Tibial artery (tissue), 4 donors: ENCODE measurements around the gene SORCS2.
"Not testable (repeated sequence)": the region's sequence is repeated elsewhere in the genome, so short reads cannot be mapped to it uniquely, and the experiment has no call there.

Experiments
- DNase-seq, 2 donors: peaks; one replicate each; pipeline ENCODE4 v3.0.0-alpha.2; 2019
- H3K27ac ChIP-seq, 2 donors: fragments of 200-600 bp; sonication (generic) in 1 of 2; 1 replicate in 1 of 2; 2 replicates in 1 of 2; pipeline ENCODE4 v1.5.1; 2018 to 2019; ENCODE audit warnings: mild to moderate bottlenecking in 1 of 2
- H3K27me3 ChIP-seq, 2 donors: fragments of 200-600 bp; sonication (generic) in 1 of 2; one replicate each; pipeline versions ENCODE4 v1.5.1 to v1.6.0; 2016 to 2019
- H3K36me3 ChIP-seq, 3 donors: fragments of 200-600 bp; sonication (generic) in 2 of 3; one replicate each; pipeline ENCODE4 v1.5.1; 2016 to 2019; ENCODE audit warnings: mild to moderate bottlenecking in 2 of 3
- H3K4me1 ChIP-seq, 4 donors: fragments of 200-600 bp; sonication (generic) in 2 of 4; 1 replicate in 3 of 4; 2 replicates in 1 of 4; pipeline ENCODE4 v1.5.1; 2016 to 2019
- H3K4me3 ChIP-seq, 2 donors: fragments of 200-600 bp; sonication (generic) in 1 of 2; 1 replicate in 1 of 2; 2 replicates in 1 of 2; pipeline ENCODE4 v1.5.1; 2018 to 2019; ENCODE audit warnings: mild to moderate bottlenecking in 2 of 2
- H3K9me3 ChIP-seq, 3 donors: fragments of 200-600 bp; sonication (generic) in 1 of 3; one replicate each; pipeline ENCODE4 v1.5.1; 2016 to 2019
- intact Hi-C: fragments of 100-400 bp; cut with DNase I; formaldehyde crosslinking; loops from one replicate; pipeline ENCODE4 v1.15.0; 2023; ENCODE audit warnings: low total_unique reads
- TF ChIP-seq, protein P1 (sequence below), 2 experiments: fragments of 200-600 bp in 1 of 2; fragments of 450-650 bp in 1 of 2; IDR thresholded peaks; one replicate each; pipeline ENCODE4 v1.5.1; 2017 to 2019; ENCODE audit warnings: antibody characterized with exemption in 2 of 2, mild to moderate bottlenecking in 1 of 2, moderate library complexity in 1 of 2

Gene SORCS2

DNA sequence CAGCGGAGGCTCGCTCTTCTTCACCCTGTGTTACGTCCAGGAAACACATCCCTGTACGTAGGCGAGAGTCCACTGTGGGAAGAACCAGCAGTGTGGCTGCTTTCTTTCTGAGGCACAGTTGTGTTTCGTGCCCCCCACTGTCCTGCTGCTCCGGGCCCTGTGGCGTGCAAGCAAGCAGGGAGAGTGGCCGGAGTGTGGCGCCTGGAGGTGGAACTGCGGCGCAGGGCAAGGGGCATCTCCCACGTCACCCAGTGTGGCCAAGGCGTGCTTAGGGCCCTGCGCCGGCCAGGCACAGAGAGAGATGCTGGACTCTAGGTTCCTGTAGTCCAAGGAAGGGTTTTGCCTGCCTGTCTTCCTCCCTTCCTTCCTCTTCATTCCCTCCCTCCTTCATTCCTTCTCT lies 255.7 kb downstream of the SORCS2 start:
- H3K27me3 ChIP-seq = peaks cover 0 to 24% of the 10 kb centered on the region in 2 donors
- no peak overlapping the region for H3K27ac ChIP-seq
- intact Hi-C loops = no loop called here
- H3K36me3 ChIP-seq = no peaks in the 10 kb centered on the region
- no peaks in the 10 kb centered on the region for H3K9me3 ChIP-seq
- DNase-seq = no peak
- no peaks in the 10 kb centered on the region for H3K4me1 ChIP-seq
- H3K4me3 ChIP-seq = no peak overlapping the region
- TF ChIP-seq, protein P1, sequence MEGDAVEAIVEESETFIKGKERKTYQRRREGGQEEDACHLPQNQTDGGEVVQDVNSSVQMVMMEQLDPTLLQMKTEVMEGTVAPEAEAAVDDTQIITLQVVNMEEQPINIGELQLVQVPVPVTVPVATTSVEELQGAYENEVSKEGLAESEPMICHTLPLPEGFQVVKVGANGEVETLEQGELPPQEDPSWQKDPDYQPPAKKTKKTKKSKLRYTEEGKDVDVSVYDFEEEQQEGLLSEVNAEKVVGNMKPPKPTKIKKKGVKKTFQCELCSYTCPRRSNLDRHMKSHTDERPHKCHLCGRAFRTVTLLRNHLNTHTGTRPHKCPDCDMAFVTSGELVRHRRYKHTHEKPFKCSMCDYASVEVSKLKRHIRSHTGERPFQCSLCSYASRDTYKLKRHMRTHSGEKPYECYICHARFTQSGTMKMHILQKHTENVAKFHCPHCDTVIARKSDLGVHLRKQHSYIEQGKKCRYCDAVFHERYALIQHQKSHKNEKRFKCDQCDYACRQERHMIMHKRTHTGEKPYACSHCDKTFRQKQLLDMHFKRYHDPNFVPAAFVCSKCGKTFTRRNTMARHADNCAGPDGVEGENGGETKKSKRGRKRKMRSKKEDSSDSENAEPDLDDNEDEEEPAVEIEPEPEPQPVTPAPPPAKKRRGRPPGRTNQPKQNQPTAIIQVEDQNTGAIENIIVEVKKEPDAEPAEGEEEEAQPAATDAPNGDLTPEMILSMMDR (IDR thresholded peaks at IDR 0.05) = no peak

DNA sequence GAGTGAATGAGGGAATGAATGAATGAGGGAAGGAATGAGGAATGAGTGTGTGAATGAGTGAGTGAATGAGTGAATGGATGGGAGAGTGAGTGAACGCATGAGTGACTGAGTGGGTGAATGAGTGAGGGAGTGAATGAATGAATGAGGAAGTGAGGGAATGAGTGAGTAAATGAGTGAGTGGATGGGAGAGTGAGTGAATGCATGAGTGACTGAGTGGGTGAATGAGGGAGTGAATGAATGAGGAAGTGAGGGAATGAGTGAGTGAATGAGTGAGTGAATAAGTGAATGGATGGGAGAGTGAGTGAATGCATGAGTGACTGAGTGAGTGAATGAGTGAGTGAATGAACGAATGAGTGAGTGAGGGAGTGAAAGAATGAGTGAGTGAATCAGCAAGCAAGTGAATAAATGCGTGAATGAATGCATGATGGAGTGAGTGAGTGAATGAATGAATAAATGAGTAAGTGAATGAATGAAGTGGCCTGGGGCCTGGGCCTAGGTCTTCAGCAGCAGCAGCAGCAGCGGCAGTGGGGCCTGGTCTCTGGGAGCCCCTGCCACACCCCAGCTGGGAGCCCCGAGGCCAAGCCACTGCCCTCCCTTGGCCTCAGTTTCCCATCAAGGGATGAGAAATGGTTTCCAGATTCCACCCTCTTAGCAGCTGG lies 258.6 kb downstream of the SORCS2 start:
- TF ChIP-seq, protein P1 (IDR thresholded peaks at IDR 0.05) = no peak
- H3K9me3 ChIP-seq = no peaks in the 10 kb centered on the region
- no peaks in the 10 kb centered on the region for H3K4me1 ChIP-seq
- H3K36me3 ChIP-seq = no peaks in the 10 kb centered on the region
- no peak for DNase-seq
- no peak overlapping the region for H3K27ac ChIP-seq
- peaks cover 0 to 15% of the 10 kb centered on the region in 2 donors for H3K27me3 ChIP-seq
- intact Hi-C loops = no loop called here
- no peak overlapping the region for H3K4me3 ChIP-seq

DNA sequence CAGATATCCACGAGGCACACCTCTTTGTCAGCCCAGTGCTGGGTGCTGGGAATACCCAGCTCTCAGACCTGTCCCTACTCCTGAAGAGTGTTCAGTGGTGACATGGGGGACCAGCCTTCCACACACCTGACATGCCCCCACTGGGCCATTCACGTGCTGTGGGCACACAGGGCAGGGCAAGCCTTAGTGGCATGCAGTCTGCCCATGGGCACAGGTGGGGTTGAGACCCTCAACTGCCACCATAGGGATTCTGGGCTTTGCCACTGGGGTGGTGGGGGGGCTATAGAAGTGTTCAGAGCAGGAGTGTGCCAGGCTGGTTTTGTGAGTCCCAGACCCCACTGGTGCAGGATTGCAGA lies 259.1 kb downstream of the SORCS2 start:
- Histone ChIP-seq H3K9me3 (no peaks in the 10 kb centered on the region), H3K4me1 (no peaks in the 10 kb centered on the region), H3K4me3 (no peak overlapping the region), H3K27ac (no peak overlapping the region), H3K27me3 (peaks cover 0 to 11% of the 10 kb centered on the region in 2 donors), H3K36me3 (no peaks in the 10 kb centered on the region)
- no peak for DNase-seq
- intact Hi-C loops = no loop called here
- TF ChIP-seq, protein P1 (IDR thresholded peaks at IDR 0.05) = no peak

DNA sequence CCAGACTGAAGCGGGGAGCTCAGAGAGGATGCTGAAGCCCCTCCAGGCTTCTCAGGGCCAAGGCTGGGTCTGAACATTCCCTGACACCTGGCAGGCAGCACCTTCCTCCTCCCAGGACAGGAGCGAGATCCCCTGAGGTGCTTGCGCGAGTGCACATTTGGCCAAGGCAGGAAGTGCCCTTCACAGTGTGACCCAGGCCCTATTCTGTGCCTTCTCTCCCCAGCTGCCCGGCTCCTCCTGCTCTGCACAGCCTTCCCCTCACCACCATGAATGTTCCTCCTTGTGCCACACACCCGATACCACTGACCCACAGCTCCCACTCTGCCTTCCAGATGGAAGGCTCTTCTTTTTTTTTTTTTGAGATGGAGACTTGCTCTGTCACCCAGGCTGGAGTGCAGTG lies 259.5 kb downstream of the SORCS2 start:
- TF ChIP-seq, protein P1 (IDR thresholded peaks at IDR 0.05) = no peak
- no peak overlapping the region for H3K4me3 ChIP-seq

DNA sequence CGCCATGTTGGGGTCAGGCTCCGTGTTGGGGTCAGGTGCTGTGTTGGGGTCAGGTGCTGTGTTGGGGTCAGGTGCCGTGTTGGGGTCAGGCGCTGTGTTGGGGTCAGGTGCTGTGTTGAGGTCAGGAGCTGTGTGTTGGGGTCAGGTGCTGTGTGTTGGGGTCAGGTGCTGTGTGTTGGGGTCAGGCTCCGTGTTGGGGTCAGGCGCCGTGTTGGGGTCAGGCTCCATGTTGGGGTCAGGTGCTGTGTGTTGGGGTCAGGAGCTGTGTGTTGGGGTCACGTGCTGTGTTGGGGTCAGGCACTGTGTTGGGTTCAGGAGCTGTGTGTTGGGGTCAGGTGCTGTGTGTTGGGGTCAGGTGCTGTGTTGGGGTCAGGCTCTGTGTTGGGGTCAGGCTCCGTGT lies 260.5 kb downstream of the SORCS2 start:
- H3K36me3 ChIP-seq, H3K9me3 ChIP-seq, DNase-seq, intact Hi-C loops, H3K4me1 ChIP-seq, H3K27me3 ChIP-seq, H3K27ac ChIP-seq, H3K4me3 ChIP-seq: not testable (repeated sequence)

More for the DNA sequence above, 259.5 kb downstream of the SORCS2 start:
- H3K27ac ChIP-seq = no peak overlapping the region
- peaks cover 0 to 8% of the 10 kb centered on the region in 2 donors for H3K27me3 ChIP-seq
- DNase-seq = no peak
- no peaks in the 10 kb centered on the region for H3K36me3 ChIP-seq
- intact Hi-C loops = no loop called here
- no peaks in the 10 kb centered on the region for H3K4me1 ChIP-seq
- H3K9me3 ChIP-seq = no peaks in the 10 kb centered on the region

DNA sequence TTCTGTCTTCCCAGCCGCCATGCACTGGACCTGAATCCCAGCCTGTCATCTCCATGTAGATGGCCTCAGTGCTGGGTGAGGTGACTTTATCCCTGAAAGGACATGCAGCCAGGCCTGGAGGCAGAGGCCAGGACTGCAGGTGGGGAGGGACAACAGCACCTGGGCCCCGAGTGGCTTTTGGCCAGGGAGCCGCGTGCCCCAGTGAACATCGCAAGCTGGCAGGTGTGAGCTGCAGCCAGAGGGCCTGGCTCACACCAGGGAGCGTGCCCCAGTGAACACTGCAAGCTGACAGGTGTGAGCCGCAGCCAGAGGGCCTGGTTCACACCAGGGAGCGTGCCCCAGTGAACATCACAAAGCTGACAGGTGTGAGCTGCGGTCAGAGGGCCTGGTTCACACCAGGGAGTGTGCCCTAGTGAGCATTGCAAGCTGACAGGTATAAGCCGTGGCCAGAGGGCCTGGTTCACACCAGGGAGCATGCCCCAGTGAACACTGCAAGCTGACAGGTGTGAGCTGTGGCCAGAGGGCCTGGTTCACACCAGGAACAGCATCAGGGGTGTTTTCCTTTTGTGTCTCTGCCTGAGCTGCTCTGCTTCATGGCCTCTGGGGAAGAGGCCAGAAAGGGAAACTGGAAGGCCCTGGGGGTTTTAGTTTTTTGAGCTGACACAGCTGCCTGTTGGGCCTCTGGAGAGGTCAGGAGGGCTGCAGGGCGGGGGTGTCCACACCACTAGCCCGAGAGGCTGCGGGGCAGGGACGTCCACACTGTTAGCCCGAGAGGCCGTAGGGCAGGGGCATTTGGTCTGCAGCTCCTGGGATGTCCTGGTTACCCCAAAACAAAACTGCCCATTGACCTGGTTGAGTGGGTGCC lies 265.1 kb downstream of the SORCS2 start:
- intact Hi-C loops = no loop called here
- Histone ChIP-seq H3K4me1 (no peaks in the 10 kb centered on the region), H3K9me3 (no peaks in the 10 kb centered on the region), H3K36me3 (no peaks in the 10 kb centered on the region), H3K27ac (no peak overlapping the region), H3K27me3 (no peaks in the 10 kb centered on the region), H3K4me3 (no peak overlapping the region)
- TF ChIP-seq, protein P1 (IDR thresholded peaks at IDR 0.05) = no peak
- DNase-seq = no peak
